ENCODE data around the gene PIGN. TPM values are rescaled to one million over a fixed set of nuclear protein-coding genes. Genes with fewer than 3 reads are reported as not detected.

The PIGN gene
- total RNA-seq, 2 donors from 2014 or later = 38.2 to 48.8 TPM

DNA sequence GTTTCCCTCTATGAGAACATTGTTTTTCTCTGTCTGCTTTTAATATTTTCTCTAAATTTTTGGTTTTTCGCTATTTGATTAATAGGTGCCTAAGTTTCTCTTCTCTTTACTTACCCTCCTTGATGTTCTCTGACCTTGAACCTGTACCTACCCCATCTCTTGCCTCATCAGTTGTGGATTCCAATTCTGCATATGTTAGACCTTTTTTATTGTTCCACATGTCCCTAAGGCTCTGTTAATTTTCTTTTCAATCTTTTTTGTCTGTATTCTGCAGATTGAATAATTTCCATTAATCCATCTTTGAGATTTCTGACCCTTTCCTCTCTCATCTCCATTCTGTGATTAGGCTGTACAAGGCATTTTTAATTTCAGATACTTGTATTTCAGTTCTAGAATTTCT, 23.3 kb upstream of the PIGN start:
- WGBS, 2 experiments (ENCODE audit: insufficient coverage in 1 of 2, insufficient read length in 1 of 2) = 100% methylated on average over 1 of the region's 1 CpG
- Mint-ChIP-seq H3K4me3 (no peak overlapping the region), H3K9me3 (no peaks in the 10 kb centered on the region), H3K27ac (no peak overlapping the region), H3K4me1 (peaks cover 3% of the 10 kb centered on the region), H3K27me3 (ENCODE audit: insufficient read depth) (no peaks in the 10 kb centered on the region), H3K36me3 (ENCODE audit: low read depth) (peaks cover 11% of the 10 kb centered on the region)
- Histone ChIP-seq H3K9me3 (ENCODE audit: control insufficient read depth, low read length) (no peaks in the 10 kb centered on the region), H3K27me3 (ENCODE audit: control insufficient read depth, insufficient read depth, low read length, poor library complexity, severe bottlenecking) (no peaks in the 10 kb centered on the region), H3K27ac (ENCODE audit: low read depth, low read length) (no peak overlapping the region), H3K4me1 (ENCODE audit: control insufficient read depth, insufficient read depth, low read length) (peaks cover 4% of the 10 kb centered on the region), H3K36me3 (ENCODE audit: control insufficient read depth, insufficient read depth, low read length) (peaks cover 28% of the 10 kb centered on the region), H3K4me3 (ENCODE audit: low read length) (no peak overlapping the region), H3K9ac (ENCODE audit: extremely low read depth, low read length, poor library complexity, severe bottlenecking) (no peak overlapping the region)
- TF ChIP-seq, protein P1, sequence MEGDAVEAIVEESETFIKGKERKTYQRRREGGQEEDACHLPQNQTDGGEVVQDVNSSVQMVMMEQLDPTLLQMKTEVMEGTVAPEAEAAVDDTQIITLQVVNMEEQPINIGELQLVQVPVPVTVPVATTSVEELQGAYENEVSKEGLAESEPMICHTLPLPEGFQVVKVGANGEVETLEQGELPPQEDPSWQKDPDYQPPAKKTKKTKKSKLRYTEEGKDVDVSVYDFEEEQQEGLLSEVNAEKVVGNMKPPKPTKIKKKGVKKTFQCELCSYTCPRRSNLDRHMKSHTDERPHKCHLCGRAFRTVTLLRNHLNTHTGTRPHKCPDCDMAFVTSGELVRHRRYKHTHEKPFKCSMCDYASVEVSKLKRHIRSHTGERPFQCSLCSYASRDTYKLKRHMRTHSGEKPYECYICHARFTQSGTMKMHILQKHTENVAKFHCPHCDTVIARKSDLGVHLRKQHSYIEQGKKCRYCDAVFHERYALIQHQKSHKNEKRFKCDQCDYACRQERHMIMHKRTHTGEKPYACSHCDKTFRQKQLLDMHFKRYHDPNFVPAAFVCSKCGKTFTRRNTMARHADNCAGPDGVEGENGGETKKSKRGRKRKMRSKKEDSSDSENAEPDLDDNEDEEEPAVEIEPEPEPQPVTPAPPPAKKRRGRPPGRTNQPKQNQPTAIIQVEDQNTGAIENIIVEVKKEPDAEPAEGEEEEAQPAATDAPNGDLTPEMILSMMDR (conservative IDR thresholded peaks at IDR 0.05) = no peak
- no peak for DNase-seq

DNA sequence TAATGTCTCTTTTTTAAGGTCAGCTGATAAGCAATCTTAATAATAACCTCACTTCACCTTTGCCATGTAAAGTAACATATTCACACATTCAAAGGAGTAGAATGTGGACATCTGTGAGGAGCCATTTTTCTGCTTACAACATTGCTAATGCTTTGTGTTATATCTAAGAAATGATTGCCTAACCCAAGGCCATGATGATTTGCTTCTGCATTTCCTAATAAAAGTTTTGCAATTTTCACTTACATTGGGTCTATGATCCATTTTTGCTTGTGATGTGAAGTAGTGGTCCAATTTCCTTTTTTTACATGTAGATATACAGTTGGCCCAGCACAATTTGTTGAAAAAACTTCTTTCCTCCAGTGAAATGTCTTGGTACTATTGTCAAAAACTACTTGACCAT, 22.2 kb upstream of the PIGN start:
- H3K36me3 Mint-ChIP-seq (ENCODE audit: low read depth) = peaks cover 11% of the 10 kb centered on the region
- H3K9me3 ChIP-seq (ENCODE audit: control insufficient read depth, low read length) = no peaks in the 10 kb centered on the region
- no peak overlapping the region for H3K4me3 Mint-ChIP-seq
- H3K4me3 ChIP-seq (ENCODE audit: low read length) = no peak overlapping the region
- H3K27ac ChIP-seq (ENCODE audit: low read depth, low read length) = no peak overlapping the region
- no peaks in the 10 kb centered on the region for H3K4me1 Mint-ChIP-seq
- H3K27me3 Mint-ChIP-seq (ENCODE audit: insufficient read depth) = no peaks in the 10 kb centered on the region
- H3K27me3 ChIP-seq (ENCODE audit: control insufficient read depth, insufficient read depth, low read length, poor library complexity, severe bottlenecking) = no peaks in the 10 kb centered on the region
- DNase-seq = no peak
- TF ChIP-seq, protein P1 (conservative IDR thresholded peaks at IDR 0.05) = no peak
- H3K36me3 ChIP-seq (ENCODE audit: control insufficient read depth, insufficient read depth, low read length) = peaks cover 18% of the 10 kb centered on the region
- H3K27ac Mint-ChIP-seq = no peak overlapping the region
- no peak overlapping the region for H3K9ac ChIP-seq (ENCODE audit: extremely low read depth, low read length, poor library complexity, severe bottlenecking)
- H3K4me1 ChIP-seq (ENCODE audit: control insufficient read depth, insufficient read depth, low read length) = no peaks in the 10 kb centered on the region
- no peaks in the 10 kb centered on the region for H3K9me3 Mint-ChIP-seq

DNA sequence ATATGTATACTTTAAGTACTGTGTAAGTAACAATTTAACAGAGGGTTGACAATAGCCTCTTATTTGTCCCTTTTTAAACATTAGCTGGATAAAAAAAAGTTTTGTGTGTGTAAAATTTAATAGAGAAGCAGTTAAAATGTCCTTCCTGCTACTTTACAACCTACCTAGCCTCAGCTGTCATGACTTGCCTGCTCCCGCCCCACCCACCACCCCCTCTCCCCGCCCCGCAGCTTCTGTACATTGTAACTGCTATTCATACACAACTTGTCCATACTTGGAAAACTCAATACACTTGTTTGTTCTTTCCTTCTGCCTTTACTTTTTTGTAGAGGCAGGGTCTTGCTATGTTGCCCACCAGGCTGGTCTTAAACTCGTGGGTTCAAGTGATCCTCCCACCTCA, 19.7 kb upstream of the PIGN start:
- Histone ChIP-seq H3K9me3 (ENCODE audit: control insufficient read depth, low read length) (no peaks in the 10 kb centered on the region), H3K4me1 (ENCODE audit: control insufficient read depth, insufficient read depth, low read length) (no peaks in the 10 kb centered on the region), H3K36me3 (ENCODE audit: control insufficient read depth, insufficient read depth, low read length) (peaks cover 6% of the 10 kb centered on the region), H3K4me3 (ENCODE audit: low read length) (no peak overlapping the region), H3K27me3 (ENCODE audit: control insufficient read depth, insufficient read depth, low read length, poor library complexity, severe bottlenecking) (no peaks in the 10 kb centered on the region), H3K9ac (ENCODE audit: extremely low read depth, low read length, poor library complexity, severe bottlenecking) (no peak overlapping the region), H3K27ac (ENCODE audit: low read depth, low read length) (no peak overlapping the region)
- Mint-ChIP-seq H3K36me3 (ENCODE audit: low read depth) (no peaks in the 10 kb centered on the region), H3K27me3 (ENCODE audit: insufficient read depth) (no peaks in the 10 kb centered on the region), H3K4me1 (no peaks in the 10 kb centered on the region), H3K4me3 (no peak overlapping the region), H3K27ac (no peak overlapping the region), H3K9me3 (no peaks in the 10 kb centered on the region)
- no peak for DNase-seq
- TF ChIP-seq, protein P1 (conservative IDR thresholded peaks at IDR 0.05) = no peak
- WGBS, 2 experiments (ENCODE audit: insufficient coverage in 1 of 2, insufficient read length in 1 of 2) = 93% methylated on average over 3 of the region's 4 CpGs; no CpG with 5 or more reads in 1 of the 2 experiments

All from endodermal cell (in vitro differentiated cells).